AG10803 (cell line): Measurements from ENCODE around the gene CAV1.

ENCODE experiments used
- DNase-seq: peaks from one replicate; pipeline ENCODE4 v3.0.0; 2010; ENCODE audit warnings: low read depth
- H3K4me3 ChIP-seq: 2 replicates; pipeline ENCODE4 v1.5.1; 2011; ENCODE audit warnings: mild to moderate bottlenecking, low read length, control low read depth
- CTCF ChIP-seq: conservative IDR thresholded peaks from 2 replicates; pipeline ENCODE4 v1.5.1; 2011; ENCODE audit warnings: mild to moderate bottlenecking, low read length, control low read depth, inconsistent platforms

The CAV1 gene

GRCh38 chr7:116610721-116611120 lies 85.9 kb downstream of the CAV1 start:
- DNase-seq, result no peak
- TF ChIP-seq CTCF, result no peak
- H3K4me3 ChIP-seq, result no peak overlapping the region
